NCI-H524 (cell line): Measurements from ENCODE around the gene PF4V1.
"Not testable (repeated sequence)": the region's sequence is repeated elsewhere in the genome, so short reads cannot be mapped to it uniquely, and the experiment has no call there.

Experiments
- DNase-seq, 2 experiments: peaks; one replicate each; lab custom pipeline; 2025; lab: John Stamatoyannopoulos, UW

The PF4V1 gene

DNA sequence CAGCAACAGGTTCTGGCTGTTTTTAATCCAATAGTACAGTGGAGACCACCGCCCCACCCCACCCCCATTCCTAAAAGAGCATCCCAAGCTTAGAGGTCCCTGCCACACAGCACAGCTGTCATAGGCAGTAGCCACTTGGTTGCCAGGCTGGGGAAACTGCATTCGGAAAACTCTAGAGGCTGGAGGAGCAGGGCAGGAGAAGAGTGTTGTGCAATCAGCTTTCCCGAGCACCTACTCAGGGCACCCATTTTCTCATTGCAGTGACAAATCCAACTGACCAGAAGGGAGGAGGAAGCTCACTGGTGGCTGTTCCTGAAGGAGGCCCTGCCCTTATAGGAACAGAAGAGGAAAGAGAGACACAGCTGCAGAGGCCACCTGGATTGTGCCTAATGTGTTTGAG, 17.2 kb downstream of the PF4V1 start:
- DNase-seq, result no peak

DNA sequence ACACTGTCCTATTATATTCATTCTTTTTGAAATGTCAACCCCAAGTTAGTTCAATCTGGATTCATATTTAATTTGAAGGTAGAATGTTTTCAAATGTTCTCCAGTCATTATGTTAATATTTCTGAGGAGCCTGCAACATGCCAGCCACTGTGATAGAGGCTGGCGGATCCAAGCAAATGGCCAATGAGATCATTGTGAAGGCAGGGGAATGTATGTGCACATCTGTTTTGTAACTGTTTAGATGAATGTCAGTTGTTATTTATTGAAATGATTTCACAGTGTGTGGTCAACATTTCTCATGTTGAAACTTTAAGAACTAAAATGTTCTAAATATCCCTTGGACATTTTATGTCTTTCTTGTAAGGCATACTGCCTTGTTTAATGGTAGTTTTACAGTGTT, 17.7 kb downstream of the PF4V1 start:
- no peak for DNase-seq

DNA sequence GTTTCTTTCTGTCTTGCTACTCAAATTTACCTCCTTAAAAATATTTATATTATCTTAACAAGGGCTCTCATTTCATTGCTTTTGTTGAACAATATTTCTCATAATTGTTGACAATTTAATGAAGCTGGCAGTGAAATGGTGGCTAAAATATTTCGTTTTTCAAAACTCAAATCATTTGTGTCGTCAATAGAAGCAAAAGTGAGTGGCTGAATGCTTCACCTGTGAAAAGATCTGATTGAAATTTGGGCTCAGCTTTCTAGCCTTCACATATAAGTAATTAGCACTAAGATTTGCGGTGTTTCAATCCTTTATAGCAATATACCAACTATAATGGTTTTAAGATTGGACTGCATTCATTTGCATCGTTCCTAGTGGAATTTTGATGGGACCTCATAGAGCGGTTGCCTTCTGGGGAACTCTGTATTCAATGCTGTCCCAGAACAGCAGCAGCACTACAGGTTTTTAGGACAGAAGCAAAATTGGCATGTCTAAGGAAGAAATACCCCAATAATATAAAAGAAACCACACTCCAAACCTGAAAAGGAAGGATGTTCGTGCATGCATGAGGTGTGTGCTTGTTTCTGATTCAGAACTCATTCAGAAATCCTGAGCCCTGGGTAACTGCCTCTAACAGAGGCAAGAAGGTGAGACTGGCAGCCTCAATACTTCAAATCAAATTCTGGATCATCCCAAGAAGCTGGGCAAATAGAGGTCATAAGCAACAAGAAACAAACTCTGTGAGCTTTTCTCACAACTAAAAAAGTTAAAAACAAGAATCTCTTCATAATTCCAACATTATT, 18.6 kb downstream of the PF4V1 start:
- DNase-seq, result no peak

DNA sequence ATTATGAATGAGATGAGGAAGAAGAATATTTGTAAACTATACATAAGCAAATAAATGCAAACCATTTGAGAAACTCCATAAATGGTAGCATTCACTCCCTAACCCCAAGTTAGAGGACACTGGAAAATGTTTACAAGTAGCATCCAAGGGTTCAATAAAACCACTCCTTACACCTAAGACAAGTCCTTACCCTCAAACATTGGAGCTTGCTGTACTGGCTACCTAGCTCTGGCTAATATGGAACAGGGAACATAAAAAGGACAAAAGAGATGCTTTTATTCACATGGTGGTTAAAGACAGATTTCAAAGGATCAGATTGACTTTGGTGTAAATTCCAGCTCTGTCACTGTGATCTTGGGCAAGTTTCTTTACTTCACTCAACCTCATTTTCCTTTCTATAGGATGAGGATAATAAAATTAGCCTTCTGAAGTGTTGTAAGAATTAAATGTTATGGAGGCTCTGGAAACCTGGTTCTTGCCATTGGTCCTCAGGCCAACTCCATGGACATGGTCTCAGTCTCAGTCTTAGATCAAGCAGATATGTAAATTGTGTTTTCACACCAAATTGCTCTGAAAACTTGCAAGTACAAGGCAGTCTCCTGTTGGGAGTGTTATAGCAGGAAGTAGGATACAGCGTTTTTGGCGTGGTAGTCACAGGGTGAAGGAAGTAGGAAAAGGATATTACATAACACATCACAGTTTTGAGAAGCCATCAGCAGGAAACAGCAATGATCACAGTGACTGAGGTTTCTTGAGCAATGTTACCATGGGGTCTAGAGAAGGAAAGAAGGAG, 19.4 kb downstream of the PF4V1 start:
- no peak for DNase-seq

DNA sequence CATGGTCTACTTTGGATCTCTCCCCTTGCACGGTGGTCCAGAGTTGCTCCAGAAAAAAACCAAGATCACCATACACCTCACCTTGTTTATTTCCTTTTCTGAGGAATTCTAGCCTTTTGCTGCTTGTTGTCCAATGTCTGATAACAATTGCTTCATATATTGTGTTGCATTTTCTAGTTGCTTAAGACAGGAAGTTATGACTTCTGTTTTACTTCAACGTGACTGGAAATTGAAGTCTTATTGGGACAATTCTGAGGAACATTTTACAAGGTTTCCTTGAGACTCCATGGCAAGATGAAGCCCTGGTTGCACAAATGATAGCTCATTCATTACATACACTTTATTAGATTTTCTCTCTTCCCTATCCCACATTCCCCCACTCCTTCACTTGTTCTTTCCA, 21.3 kb downstream of the PF4V1 start:
- no peak for DNase-seq

DNA sequence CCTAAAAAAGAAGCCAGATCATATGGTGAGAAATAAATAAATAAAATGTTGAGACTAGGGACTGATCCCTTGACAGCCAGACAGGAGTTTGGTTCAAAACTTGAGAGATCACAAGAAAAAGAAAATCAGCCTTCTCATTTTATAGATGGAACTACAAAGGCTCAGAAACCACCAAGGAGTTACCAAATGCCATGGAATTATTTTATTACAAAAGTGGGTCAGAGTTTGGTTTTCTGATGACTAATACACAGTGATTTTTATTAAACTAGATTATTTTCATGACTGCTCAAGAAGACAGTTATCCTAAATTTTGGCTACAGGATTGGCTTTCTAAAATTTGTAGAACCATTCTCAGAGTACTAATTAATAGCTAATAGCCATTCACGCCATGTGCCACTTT, 22.3 kb downstream of the PF4V1 start:
- DNase-seq, result no peak

DNA sequence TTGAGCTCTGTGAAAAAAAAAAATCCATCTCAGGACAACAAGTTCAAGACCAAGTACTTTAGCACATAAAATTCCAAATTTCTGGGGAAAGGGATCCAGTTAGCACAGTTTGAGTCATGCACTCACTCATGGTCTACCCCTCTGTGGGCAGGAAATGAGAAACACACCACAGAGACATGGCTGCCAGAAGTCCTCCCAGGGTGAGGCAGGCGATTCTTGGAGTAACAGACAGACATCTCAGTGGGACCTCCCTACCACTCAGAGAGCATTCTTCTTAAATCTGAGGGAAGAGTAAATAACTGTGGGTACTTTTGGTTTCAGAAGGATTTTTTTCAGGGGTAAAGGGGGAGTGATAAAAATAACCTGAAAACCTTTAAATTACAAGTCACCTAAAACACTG, 30.2 kb downstream of the PF4V1 start:
- no peak for DNase-seq

DNA sequence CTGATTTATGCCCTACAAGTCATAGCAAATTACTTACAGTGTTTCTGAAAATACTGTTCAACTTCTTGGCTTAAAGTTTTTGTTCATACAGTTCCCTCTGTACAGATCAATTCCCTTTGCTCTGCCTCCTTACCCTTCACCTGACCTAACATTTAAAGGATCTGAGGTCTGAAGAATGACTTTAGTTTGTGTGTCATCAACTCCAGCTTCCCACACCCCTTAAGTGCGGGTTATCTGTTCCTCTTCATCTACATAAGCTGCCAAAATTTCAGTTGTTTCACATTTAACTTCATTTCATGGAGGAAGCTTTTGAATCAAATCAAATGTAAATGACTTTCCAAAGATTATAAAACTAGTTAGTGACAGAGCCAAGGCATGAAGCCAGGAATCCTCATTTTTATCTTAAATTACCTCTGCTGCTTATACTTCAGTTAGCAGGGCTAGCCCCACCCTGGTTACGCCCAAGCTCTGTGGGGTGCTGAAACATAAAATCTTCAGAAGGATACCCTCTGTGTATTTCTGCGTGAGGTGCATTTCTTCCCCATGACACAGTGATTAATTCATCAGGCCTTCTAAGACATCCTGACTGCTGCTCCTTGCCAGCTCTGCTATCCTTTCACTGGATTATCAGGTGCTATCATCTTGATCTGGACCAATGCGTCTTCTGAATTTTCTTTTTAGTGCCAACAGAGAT, 32.6 kb downstream of the PF4V1 start:
- DNase-seq, result no peak

DNA sequence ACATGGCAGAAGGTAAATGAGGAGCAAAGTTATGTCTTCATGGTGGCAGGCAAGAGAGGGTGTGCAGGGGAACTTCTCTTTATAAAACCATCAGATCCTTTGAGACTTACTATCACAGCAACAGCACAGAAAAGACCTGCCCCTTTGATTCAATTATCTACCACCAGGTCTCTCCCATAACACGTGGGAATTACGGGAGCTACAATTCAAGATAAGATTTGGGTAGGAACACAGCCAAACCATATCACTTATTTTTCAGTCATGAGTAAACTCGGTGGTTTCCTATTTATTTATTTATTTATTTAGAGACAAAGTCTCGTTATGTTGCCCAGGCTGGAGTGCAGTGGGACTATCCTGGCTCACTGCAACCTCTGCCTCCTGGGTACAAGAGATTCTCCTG, 38.2 kb downstream of the PF4V1 start:
- DNase-seq, result no peak

DNA sequence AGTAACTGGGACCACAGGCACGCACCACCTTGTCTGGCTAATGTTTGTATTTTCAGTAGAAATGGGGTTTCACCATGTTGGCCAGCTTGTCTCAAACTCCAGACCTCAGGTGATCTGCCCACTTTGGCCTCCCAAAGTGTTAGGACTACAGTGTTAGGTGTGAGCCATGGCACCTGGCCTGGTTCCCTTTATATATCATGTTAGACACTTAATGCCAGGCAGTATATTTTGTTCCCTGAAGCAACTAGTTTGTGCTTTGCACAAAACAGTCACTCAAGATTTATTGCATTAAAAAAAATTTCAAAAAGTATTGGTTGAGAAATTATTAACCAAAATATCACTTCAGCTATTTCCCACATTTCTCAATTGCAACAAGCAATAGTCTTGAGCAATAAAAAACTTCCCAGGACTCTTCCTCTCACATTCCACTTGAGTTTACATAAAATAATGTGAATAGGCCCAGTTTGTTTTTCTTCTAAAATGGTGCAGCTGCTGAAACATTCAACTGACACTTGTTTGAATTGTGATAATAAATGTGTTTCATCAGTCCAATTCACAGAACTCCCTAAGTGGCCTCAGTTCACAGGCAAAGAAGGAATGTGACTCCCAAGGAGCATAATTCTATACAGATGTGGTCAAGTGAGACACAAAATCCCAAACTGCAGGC, 38.8 kb downstream of the PF4V1 start:
- DNase-seq, result no peak

DNA sequence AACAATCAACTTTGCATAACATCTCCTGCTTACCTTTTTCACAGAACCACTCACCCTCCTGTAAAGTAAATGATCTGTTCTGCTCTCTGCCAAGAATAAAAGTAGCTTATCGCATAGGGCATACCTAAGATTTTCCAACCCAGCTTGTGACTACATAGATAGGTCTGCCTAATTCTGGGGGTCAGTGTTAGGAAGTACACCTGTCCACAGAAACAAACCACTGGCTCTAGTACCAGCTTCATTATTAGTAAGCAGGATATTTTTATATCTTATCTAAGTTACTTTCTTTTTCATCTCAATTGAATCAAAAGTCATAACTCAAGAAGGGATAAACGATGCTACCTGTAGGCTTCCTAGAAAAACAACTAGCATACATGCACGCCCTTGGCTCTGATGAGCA, 39.9 kb downstream of the PF4V1 start:
- no peak for DNase-seq

DNA sequence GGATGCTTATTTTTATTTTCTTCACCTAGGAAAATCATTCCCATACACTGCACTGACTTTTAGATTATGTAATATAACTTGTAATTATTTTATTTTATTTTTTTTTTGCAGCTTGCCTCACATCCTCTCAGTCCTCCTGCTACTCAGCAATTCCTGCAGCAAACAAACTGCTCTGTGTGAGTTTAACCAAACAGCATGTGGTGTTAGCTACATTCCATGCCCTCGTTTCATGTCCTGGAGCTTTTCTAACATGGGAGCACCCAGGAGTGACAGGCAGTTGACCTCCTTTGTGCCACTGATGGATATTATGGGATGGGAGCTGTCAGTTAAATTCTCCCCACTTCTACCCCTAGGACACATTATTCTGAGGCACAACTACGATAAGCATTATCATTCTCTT, 40.9 kb downstream of the PF4V1 start:
- DNase-seq, result no peak

DNA sequence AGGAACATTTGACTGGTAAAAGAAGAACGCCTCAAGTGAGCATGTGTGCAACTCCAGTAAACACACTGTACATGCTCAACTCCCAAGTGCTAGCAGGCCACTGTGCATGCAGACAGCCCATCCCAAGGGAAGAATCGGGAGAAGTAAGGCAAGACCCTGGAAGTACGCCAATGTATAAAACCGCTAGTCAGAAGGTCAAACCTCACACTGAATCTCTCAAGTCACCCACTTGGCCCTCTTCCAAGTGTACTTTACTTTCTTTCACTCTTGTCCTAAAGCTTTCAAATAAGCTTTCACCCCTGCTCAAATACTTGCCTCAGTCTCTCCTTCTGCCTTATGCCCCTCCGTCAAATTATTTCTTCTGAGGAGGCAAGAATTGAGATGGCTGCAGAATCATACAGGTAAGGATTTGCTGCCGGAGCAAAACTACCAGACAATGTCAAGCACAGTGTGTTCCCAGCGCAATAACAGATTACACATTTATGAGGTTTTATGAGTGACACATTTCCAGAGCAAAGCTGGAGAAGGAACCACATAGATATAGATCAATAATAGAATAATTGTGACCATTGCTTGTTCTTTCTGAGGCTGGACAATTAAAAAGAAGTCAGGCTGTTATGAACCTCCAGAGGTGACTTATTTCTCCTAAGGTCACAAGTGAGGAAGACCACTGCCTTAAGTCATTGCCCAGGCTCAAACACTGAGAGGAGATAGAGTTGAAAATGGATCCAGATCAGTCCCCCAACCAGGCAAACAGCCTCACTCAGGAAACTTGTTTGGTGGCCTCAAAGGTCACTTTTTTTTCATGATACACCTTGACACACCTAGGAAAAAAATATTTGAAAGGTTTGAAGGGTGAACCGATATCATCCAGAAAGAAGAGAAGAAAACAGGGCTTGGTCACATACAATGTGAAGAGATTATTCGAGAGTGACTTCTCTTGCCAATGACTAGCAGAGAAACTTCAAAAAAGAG, 42.4 kb downstream of the PF4V1 start:
- no peak for DNase-seq

DNA sequence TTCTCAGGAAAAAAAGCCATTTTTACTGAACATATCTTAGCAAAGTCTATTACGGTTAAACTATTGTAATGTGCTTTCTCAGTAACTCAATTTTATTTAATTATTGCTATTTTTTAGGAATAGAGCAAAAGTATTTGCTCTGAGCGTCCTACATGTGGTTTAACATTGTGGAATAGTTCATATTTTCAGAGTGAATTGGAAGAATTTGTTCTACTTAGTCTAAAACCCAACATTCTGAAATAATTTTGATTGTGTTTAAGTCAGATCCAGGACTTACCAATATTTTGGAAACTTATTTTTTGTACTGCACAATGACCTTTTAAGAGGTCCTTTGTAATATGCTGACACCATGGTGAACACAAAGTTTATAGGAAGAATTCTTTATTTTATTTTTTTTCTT, 43.3 kb downstream of the PF4V1 start:
- DNase-seq, result no peak

DNA sequence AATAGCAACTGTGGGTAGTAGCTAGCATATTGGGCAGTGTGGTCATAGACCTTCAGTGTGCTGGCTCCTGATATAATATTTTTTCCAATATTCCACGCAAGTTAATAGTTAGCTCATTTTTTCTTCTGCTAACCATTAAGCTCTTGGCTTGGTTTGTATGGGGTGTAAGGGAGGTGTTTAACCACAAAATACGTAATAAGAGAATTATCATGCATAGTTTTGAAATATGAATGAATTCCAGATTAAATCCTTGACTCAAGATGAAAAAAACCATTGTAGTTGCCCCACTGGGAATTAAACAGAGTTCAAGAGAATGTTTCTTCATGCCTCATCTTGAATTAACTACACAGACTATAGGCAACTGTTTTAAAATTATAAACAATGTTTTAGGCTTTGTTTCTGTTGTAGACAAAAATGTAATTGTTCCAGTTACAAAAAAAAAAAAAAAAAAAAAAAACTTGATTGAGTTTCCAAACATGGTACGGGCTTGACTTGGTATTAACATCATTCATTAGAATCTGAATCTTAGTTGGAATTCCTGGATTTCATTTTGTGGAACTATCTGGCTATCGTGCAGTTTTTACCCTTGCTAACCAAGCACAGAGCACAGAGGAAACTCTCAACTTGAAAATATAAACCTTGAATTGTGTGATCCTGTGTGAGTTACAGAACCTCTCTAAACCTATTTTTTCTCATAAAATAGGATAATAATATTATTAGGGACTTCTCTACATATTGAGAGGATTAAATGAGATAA, 44.5 kb downstream of the PF4V1 start:
- DNase-seq, result no peak

DNA sequence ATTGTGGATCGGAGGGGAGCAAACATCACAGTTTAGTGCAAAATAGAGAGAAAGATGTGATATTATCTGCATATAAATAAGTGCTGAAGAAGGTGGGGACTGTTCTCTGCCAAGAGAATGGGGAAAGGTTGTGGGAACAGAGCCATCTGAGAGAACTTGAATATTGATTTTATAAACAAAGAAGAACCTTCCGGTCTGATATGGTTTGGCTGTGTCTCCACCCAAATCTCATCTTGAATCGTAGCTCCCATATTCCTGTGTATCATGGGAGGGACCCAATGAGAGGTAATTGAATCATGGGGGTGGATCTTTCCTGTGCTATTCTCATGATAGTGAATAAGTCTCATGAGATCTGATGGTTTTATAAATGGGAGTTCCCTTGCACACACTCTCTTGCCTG, 46.2 kb downstream of the PF4V1 start:
- DNase-seq, result not testable (repeated sequence)

DNA sequence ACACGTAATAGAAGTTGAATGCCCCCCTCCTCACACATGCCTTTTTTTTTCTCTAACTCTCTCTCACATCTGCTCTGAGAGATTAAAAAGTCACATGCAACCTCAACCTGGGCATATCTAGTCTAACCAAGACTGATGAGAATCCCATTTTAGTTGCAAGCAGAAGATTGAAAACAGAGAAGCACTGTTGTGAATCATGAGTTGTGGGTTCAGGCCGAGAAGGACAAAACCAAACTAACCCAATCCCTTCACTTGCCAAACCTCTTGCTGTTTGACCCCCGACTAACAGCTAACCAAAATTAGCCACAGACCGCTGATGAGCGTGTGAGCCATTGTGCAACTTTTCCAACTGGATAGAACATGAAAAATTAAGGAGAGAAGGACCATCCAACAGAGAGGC, 47.9 kb downstream of the PF4V1 start:
- DNase-seq, result no peak

DNA sequence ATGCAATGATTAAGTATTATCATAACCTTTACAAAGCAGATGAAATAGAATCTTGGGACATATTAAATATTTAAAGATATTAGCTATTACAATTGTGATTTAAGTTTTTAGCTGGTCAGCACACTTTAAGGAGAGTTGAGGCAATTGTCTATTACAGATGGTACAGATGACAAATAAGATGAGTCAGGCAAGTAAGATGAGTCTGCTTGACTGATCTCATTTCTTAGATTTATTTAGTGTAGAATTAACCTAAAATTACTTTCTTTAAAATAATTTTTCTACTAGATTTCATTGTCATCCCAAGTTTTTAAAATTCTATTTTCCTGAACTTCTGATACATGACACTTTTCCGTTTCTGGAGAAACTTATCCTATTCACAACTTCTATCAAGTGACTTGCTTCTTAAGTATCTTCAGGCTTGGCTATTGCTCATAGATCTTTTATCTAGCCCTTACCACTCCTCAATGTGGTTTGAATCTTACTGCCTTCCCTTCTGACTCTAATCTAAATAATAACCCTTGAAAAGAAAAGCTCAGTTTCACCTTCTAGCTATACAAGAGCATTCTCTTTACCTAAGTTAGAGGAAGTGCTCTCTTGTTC, 49.0 kb downstream of the PF4V1 start:
- no peak for DNase-seq

DNA sequence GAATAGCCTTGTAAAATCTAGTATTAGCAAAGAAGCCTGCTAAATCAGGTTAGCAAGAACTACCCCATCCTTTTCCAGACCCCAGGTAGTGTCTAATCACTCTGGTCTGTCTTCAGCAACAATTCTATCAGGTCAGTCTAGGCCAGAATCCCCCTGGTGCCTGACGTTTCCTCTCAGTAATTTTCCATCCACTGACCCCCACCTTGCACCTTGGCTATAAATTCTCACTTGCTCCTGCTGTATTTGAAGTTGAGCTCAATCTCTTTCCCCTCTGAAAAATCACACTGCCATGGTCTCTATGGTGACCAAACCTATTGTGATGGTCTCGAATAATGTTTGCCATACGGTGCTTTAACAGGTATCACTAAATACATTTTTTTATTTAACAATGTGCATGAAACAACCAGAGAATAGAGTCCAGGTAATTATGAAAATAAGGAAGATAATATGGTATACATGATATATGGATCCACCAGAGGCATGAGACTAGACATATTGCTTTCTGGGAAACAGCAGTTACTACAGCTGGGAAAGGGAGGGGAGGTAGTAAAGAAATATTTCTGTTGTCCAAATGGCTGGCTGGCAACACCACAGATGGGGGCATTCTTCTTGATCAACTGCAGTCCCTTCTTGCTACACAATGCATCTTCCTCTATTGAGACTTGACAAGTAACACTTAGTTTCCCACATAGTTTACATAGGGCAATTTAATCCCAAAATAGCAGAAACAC, 49.9 kb downstream of the PF4V1 start:
- DNase-seq, result no peak
